Measurements from ENCODE around the gene FBRSL1. TPM values are rescaled to one million over a fixed set of nuclear protein-coding genes. Genes with fewer than 3 reads are reported as not detected.

Gene FBRSL1
- total RNA-seq, 1 donor from 2014 or later = 4.4 TPM

GRCh38 chr12:132537836-132538662 lies 48.1 kb downstream of the FBRSL1 start:
- DNase-seq (ENCODE audit: low read depth, low spot score) = no peak

GRCh38 chr12:132538663-132538990 lies 48.7 kb downstream of the FBRSL1 start:
- no peak for DNase-seq (ENCODE audit: low read depth, low spot score)

- DNase-seq (ENCODE audit: low read depth, low spot score) = no peak
These were observed 49.2 kb downstream of the FBRSL1 start for GRCh38 chr12:132539016-132539773.

- no peak for DNase-seq (ENCODE audit: low read depth, low spot score)
These were observed 50.5 kb downstream of the FBRSL1 start for GRCh38 chr12:132540436-132540835.

- no peak for DNase-seq (ENCODE audit: low read depth, low spot score)
These were observed 51.2 kb downstream of the FBRSL1 start for GRCh38 chr12:132541200-132541599.

GRCh38 chr12:132541996-132542395 lies 52.0 kb downstream of the FBRSL1 start:
- DNase-seq (ENCODE audit: low read depth, low spot score) = no peak

GRCh38 chr12:132542661-132543060 lies 52.7 kb downstream of the FBRSL1 start:
- no peak for DNase-seq (ENCODE audit: low read depth, low spot score)

- no peak for DNase-seq (ENCODE audit: low read depth, low spot score)
These were observed 53.5 kb downstream of the FBRSL1 start for GRCh38 chr12:132543298-132544079.

GRCh38 chr12:132544080-132544397 lies 54.1 kb downstream of the FBRSL1 start:
- no peak for DNase-seq (ENCODE audit: low read depth, low spot score)

GRCh38 chr12:132544498-132544897 lies 54.5 kb downstream of the FBRSL1 start:
- no peak for DNase-seq (ENCODE audit: low read depth, low spot score)

GRCh38 chr12:132545164-132545953 lies 55.4 kb downstream of the FBRSL1 start:
- no peak for DNase-seq (ENCODE audit: low read depth, low spot score)

GRCh38 chr12:132545955-132546354 lies 56.0 kb downstream of the FBRSL1 start:
- DNase-seq (ENCODE audit: low read depth, low spot score) = no peak

GRCh38 chr12:132546647-132547046 lies 56.7 kb downstream of the FBRSL1 start:
- DNase-seq (ENCODE audit: low read depth, low spot score) = no peak

- no peak for DNase-seq (ENCODE audit: low read depth, low spot score)
These were observed 57.3 kb downstream of the FBRSL1 start for GRCh38 chr12:132547205-132547740.

- no peak for DNase-seq (ENCODE audit: low read depth, low spot score)
These were observed 58.6 kb downstream of the FBRSL1 start for GRCh38 chr12:132548430-132549058.

GRCh38 chr12:132549059-132549458 lies 59.1 kb downstream of the FBRSL1 start:
- DNase-seq (ENCODE audit: low read depth, low spot score) = no peak

GRCh38 chr12:132550014-132550802 lies 60.3 kb downstream of the FBRSL1 start:
- DNase-seq (ENCODE audit: low read depth, low spot score) = no peak

GRCh38 chr12:132550830-132551640 lies 61.1 kb downstream of the FBRSL1 start:
- DNase-seq (ENCODE audit: low read depth, low spot score) = no peak

- no peak for DNase-seq (ENCODE audit: low read depth, low spot score)
These were observed 61.7 kb downstream of the FBRSL1 start for GRCh38 chr12:132551641-132552031.
